Measurements from ENCODE around the gene EHD1.

The EHD1 gene

GRCh38 chr11:64854534-64855502 is 23.6 kb downstream of the EHD1 start:
- no peak for DNase-seq (ENCODE audit: extremely low spot score)
- CTCF ChIA-PET, result interaction anchor here (16.2 to 33.1 kb wide), 3 partner anchors 5 to 32 kb away, joined by 356 to 1137 read pairs (median 356); partner anchors contain the start of genes CDC42BPG and EHD1
- POLR2A ChIA-PET, result interaction anchor here (0.6 to 11.9 kb wide), 5 partner anchors 10 to 34 kb away, joined by 3 to 129 read pairs (median 5); partner anchors contain the start of gene EHD1
- no peak for TF ChIP-seq CTCF (IDR thresholded peaks at IDR 0.05; ENCODE audit: control extremely low read depth, extremely low read depth, low read depth, missing control alignments)

- ChIA-PET CTCF (interaction anchor here (16.2 to 33.1 kb wide), 2 partner anchors 9 to 33 kb away, joined by 356 to 1137 read pairs; partner anchors contain the start of gene EHD1), POLR2A (interaction anchor here (11.9 kb wide), 1 partner anchor 22 kb away, joined by 129 read pairs; the partner anchor contains the start of gene EHD1)
- DNase-seq (ENCODE audit: extremely low spot score), result no peak
- no peak for TF ChIP-seq CTCF (IDR thresholded peaks at IDR 0.05; ENCODE audit: control extremely low read depth, extremely low read depth, low read depth, missing control alignments)
These were observed 24.3 kb downstream of the EHD1 start for GRCh38 chr11:64854157-64854533.

- CTCF ChIA-PET, result interaction anchor here (0.7 to 33.1 kb wide), 4 partner anchors 9 to 257 kb away, joined by 3 to 1137 read pairs (median 180); partner anchors contain the start of genes CDC42BPG and EHD1
These were observed 24.7 kb downstream of the EHD1 start for GRCh38 chr11:64853709-64854108.

GRCh38 chr11:64852804-64853509 is 25.5 kb downstream of the EHD1 start:
- POLR2A ChIA-PET, result interaction anchor here (1.0 to 11.9 kb wide), 3 partner anchors 12 to 23 kb away, joined by 7 to 129 read pairs (median 7); partner anchors contain the start of gene EHD1
- CTCF ChIA-PET, result interaction anchor here (0.7 to 33.1 kb wide), 4 partner anchors 9 to 258 kb away, joined by 3 to 1137 read pairs (median 180); partner anchors contain the start of genes CDC42BPG and EHD1
- TF ChIP-seq CTCF (IDR thresholded peaks at IDR 0.05; ENCODE audit: control extremely low read depth, extremely low read depth, low read depth, missing control alignments), result no peak
- DNase-seq (ENCODE audit: extremely low spot score), result peak; percentile 52

More at GRCh38 chr11:64853709-64854108, 24.7 kb downstream of the EHD1 start:
- POLR2A ChIA-PET, result interaction anchor here (1.0 to 11.9 kb wide), 3 partner anchors 11 to 22 kb away, joined by 7 to 129 read pairs (median 7); partner anchors contain the start of gene EHD1
- TF ChIP-seq CTCF (IDR thresholded peaks at IDR 0.05; ENCODE audit: control extremely low read depth, extremely low read depth, low read depth, missing control alignments), result no peak
- no peak for DNase-seq (ENCODE audit: extremely low spot score)

GRCh38 chr11:64851831-64852351 is 26.5 kb downstream of the EHD1 start:
- ChIA-PET POLR2A (interaction anchor here (1.2 to 11.9 kb wide), 6 partner anchors 8 to 65 kb away, joined by 3 to 129 read pairs (median 8); partner anchors contain the start of gene EHD1), CTCF (interaction anchor here (1.2 to 33.1 kb wide), 3 partner anchors 11 to 162 kb away, joined by 5 to 1137 read pairs (median 356); partner anchors contain the start of genes ARL2 and EHD1)
- DNase-seq (ENCODE audit: extremely low spot score), result peak; percentile 54
- TF ChIP-seq CTCF (IDR thresholded peaks at IDR 0.05; ENCODE audit: control extremely low read depth, extremely low read depth, low read depth, missing control alignments), result no peak

Data from GM10248 (cell line).